Measurements from ENCODE around the gene PRDM16. TPM values are rescaled to one million over a fixed set of nuclear protein-coding genes. Genes with fewer than 3 reads are reported as not detected.

The PRDM16 gene
- total and polyA plus RNA-seq, 2 of the 8 experiments (the other 6 are each of a cell fraction or from before 2014, with no cell fraction given), result 0.39 to 0.43 TPM

DNA sequence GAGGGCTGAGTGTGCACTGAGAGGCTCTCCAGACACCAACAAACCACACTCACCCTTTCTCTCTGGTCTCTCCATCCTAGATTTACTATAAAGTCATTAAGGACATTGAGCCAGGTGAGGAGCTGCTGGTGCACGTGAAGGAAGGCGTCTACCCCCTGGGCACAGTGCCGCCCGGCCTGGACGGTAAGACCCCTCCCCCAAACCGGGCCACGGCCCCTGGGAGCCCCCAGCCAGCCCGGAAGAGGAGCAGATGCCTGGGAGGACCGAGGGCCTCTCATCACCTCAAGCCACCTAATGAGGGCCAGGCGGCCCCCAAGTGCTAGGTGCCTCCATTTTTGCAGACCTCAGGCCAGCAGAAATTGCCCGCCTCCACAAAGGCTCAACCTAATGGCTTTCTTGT is 327.4 kb downstream of the PRDM16 start:
- POLR2A ChIA-PET (ENCODE audit: partially characterized antibody), result interaction anchor here (0.9 to 1.5 kb wide), 3 partner anchors 10 to 253 kb away, joined by 3 to 4 read pairs (median 3); no protein-coding TSS in a partner anchor
- no peak for TF ChIP-seq ASH2L (IDR thresholded peaks at IDR 0.05; ENCODE audit: low read length)
- no peak for TF ChIP-seq TEAD4 (IDR thresholded peaks at IDR 0.05; ENCODE audit: low read depth, low read length)
- TF ChIP-seq SAP30 (IDR thresholded peaks at IDR 0.05; ENCODE audit: insufficient read depth, insufficient replicate concordance, low read length), result no peak
- TF ChIP-seq PHF8 (conservative IDR thresholded peaks at IDR 0.05; ENCODE audit: low read depth, low read length), result no peak
- TF ChIP-seq JUN (IDR thresholded peaks at IDR 0.05; ENCODE audit: low read depth, low read length), result no peak
- TF ChIP-seq CHD1 (IDR thresholded peaks at IDR 0.05; ENCODE audit: low read depth, low read length), result no peak
- no peak for TF ChIP-seq NANOG (IDR thresholded peaks at IDR 0.05; ENCODE audit: insufficient read depth, low read depth, low read length, poor library complexity, severe bottlenecking)
- TF ChIP-seq EP300 (IDR thresholded peaks at IDR 0.05; ENCODE audit: borderline replicate concordance in 1 of 2, low read depth in 2 of 2, low read length in 2 of 2), result no peak
- no peak for TF ChIP-seq HDAC2 (IDR thresholded peaks at IDR 0.05; ENCODE audit: borderline replicate concordance in 1 of 2, low read depth in 2 of 2, low read length in 2 of 2)
- no peak for TF ChIP-seq EZH2 (IDR thresholded peaks at IDR 0.05; ENCODE audit: low read depth, low read length, severe bottlenecking)
- no peak for TF ChIP-seq YY1 (IDR thresholded peaks at IDR 0.05; ENCODE audit: low read depth, low read length)
- no peak for TF ChIP-seq SP4 (IDR thresholded peaks at IDR 0.05; ENCODE audit: low read length)
- no peak for TF ChIP-seq SIRT6 (IDR thresholded peaks at IDR 0.05; ENCODE audit: low read length)
- no peak for TF ChIP-seq TBP (IDR thresholded peaks at IDR 0.05; ENCODE audit: low read depth, low read length)

More for the DNA sequence above, 327.4 kb downstream of the PRDM16 start:
- Histone ChIP-seq H4K8ac (ENCODE audit: extremely low read depth, insufficient read depth, low read length) (no peak overlapping the region), H2BK12ac (ENCODE audit: low read depth, low read length) (no peak overlapping the region), H2AFZ (ENCODE audit: low read length) (no peak overlapping the region), H3K79me1 (ENCODE audit: low read depth, low read length) (no peaks in the 10 kb centered on the region), H3K4me3 (ENCODE audit: extremely low read depth in 1 of 4, insufficient read depth in 2 of 4, low read depth in 3 of 4, low read length in 4 of 4) (no peak overlapping the region), H2BK120ac (replicated peaks; ENCODE audit: low read depth, low read length) (no peak overlapping the region), H2BK5ac (ENCODE audit: low read depth, low read length) (no peak overlapping the region), H3K27me3 (replicated peaks in 1 of 4; ENCODE audit: control insufficient read depth in 3 of 4, extremely low read depth in 1 of 4, insufficient read depth in 3 of 4, low read length in 3 of 4) (peaks cover 18 to 53% (median 43%) of the 10 kb centered on the region in 4 experiments), H3K4ac (replicated peaks; ENCODE audit: insufficient read length, low read depth, low read length) (no peak overlapping the region), H3K27ac (ENCODE audit: low read depth, low read length) (no peak overlapping the region), H3K56ac (replicated peaks; ENCODE audit: insufficient read length, low read depth, low read length) (no peak overlapping the region), H3K14ac (ENCODE audit: insufficient read length) (no peak overlapping the region), H3K9ac (replicated peaks in 1 of 4; ENCODE audit: extremely low read depth in 1 of 4, low read depth in 3 of 4, low read length in 3 of 4) (no peak overlapping the region), H4K5ac (ENCODE audit: insufficient read length, low read depth, low read length) (no peak overlapping the region), H3K9me3 (ENCODE audit: insufficient read depth in 2 of 2, low read depth in 1 of 2, low read length in 1 of 2) (no peaks in the 10 kb centered on the region), H2AK5ac (ENCODE audit: low read depth, low read length) (no peak overlapping the region), H3K23me2 (ENCODE audit: low read depth, low read length) (peaks cover 3% of the 10 kb centered on the region; the same call in 1 of the 2 replicates), H3K36me3 (ENCODE audit: control insufficient read depth in 2 of 4, insufficient read depth in 4 of 4, low read length in 3 of 4) (no peaks in the 10 kb centered on the region; a peak in 1 of 8 replicates), H3K4me2 (ENCODE audit: insufficient read depth in 1 of 2, low read depth in 2 of 2, low read length in 2 of 2) (no peak overlapping the region), H3K18ac (ENCODE audit: extremely low read depth, low read length) (no peak overlapping the region), H3K23ac (ENCODE audit: insufficient read length) (no peak overlapping the region), H4K20me1 (replicated peaks in 1 of 2; ENCODE audit: control insufficient read depth in 1 of 2, insufficient read depth in 2 of 2, low read length in 2 of 2) (peaks cover 0 to 2% of the 10 kb centered on the region in 2 experiments), H2BK20ac (ENCODE audit: low read length) (no peak overlapping the region), H2BK15ac (ENCODE audit: low read length) (no peak overlapping the region), H4K91ac (replicated peaks; ENCODE audit: insufficient read length, low read length) (no peak overlapping the region), H3K79me2 (ENCODE audit: control insufficient read depth in 1 of 2, insufficient read depth in 2 of 2, low read length in 2 of 2) (no peaks in the 10 kb centered on the region), H3K4me1 (replicated peaks in 1 of 4; ENCODE audit: control insufficient read depth in 3 of 4, insufficient read depth in 4 of 4, low read length in 3 of 4) (peaks cover 3 to 22% (median 3%) of the 10 kb centered on the region in 4 experiments)
- 79% methylated on average over 7 of the region's 11 CpGs; no CpG with 5 or more reads in 1 of the 2 experiments for WGBS, 2 experiments (ENCODE audit: extremely low coverage in 1 of 2, insufficient coverage in 1 of 2, insufficient read length in 1 of 2, insufficient replicate concordance in 2 of 2, low coverage in 1 of 2, low lambda C conversion rate in 2 of 2, missing lambda C conversion rate in 1 of 2)
- FAIRE-seq, result no peak
- DNase-seq (ENCODE audit: low read depth in 1 of 2, low spot score in 2 of 2), result no peak
- CTCF ChIA-PET (ENCODE audit: partially characterized antibody), result interaction anchor here (0.6 to 2.4 kb wide), 12 partner anchors 8 to 192 kb away, joined by 3 to 8 read pairs (median 4); no protein-coding TSS in a partner anchor

Data from H1 (cell line).